NB4 (cell line): Measurements from ENCODE around the gene PTPMT1.

Experiments used
- DNase-seq: peaks from one replicate; pipeline ENCODE4 v3.0.0; 2010; ENCODE audit warnings: low read depth
- H3K4me3 ChIP-seq: one replicate; pipeline ENCODE4 v1.5.1; 2011; ENCODE audit warnings: mild to moderate bottlenecking, low read depth, low read length, moderate library complexity
- CTCF ChIP-seq: IDR thresholded peaks from one replicate; pipeline ENCODE4 v1.5.1; 2012; ENCODE audit warnings: low read depth, low read length
- MAX ChIP-seq: IDR thresholded peaks from 2 replicates; pipeline ENCODE4 v1.6.1; 2011; ENCODE audit warnings: low read depth, low read length
- MYC ChIP-seq: IDR thresholded peaks from 2 replicates; pipeline ENCODE4 v1.6.1; 2011; ENCODE audit warnings: low read depth, low read length
- POLR2A ChIP-seq: IDR thresholded peaks from 2 replicates; pipeline ENCODE4 v1.6.1; 2011; ENCODE audit warnings: mild to moderate bottlenecking; ENCODE audit not compliant: insufficient read length; ENCODE audit errors: extremely low read depth

The PTPMT1 gene

GRCh38 chr11:47571895-47572294 is 6.5 kb downstream of the PTPMT1 start:
- DNase-seq, result no peak
- TF ChIP-seq MYC (no peak), CTCF (no peak), MAX (no peak), POLR2A (no peak)
- no peak overlapping the region for H3K4me3 ChIP-seq

GRCh38 chr11:47572715-47573255 is 7.4 kb downstream of the PTPMT1 start:
- DNase-seq, result no peak
- H3K4me3 ChIP-seq, result no peak overlapping the region
- no peak for TF ChIP-seq MYC
- no peak for TF ChIP-seq POLR2A
- no peak for TF ChIP-seq CTCF
- TF ChIP-seq MAX, result no peak

- no peak for DNase-seq
- no peak for TF ChIP-seq POLR2A
- no peak for TF ChIP-seq MAX
- no peak for TF ChIP-seq CTCF
- no peak for TF ChIP-seq MYC
- H3K4me3 ChIP-seq, result no peak overlapping the region
These were observed 7.9 kb downstream of the PTPMT1 start for GRCh38 chr11:47573321-47573720.

GRCh38 chr11:47577460-47578041 is 12.2 kb downstream of the PTPMT1 start:
- no peak for DNase-seq
- TF ChIP-seq POLR2A (no peak), MAX (no peak), CTCF (no peak), MYC (no peak)
- H3K4me3 ChIP-seq, result peak overlapping the region; percentile 90

- TF ChIP-seq POLR2A (peak; percentile 83), MAX (peak; percentile 76), CTCF (no peak), MYC (peak; percentile 88)
- DNase-seq, result peak; percentile 91
- H3K4me3 ChIP-seq, result peak within 1 kb of the TSS; percentile 90
These were observed 13.4 kb downstream of the PTPMT1 start, which contains the start of the genes KBTBD4 and NDUFS3 for GRCh38 chr11:47578524-47579494. Gene KBTBD4 (minus strand): TSS chr11:47578970. CDS start chr11:47578951, 19 bp downstream. Gene NDUFS3 (plus strand): TSS chr11:47579074. CDS start chr11:47579092, 18 bp downstream.
